NK-92 (cell line): ENCODE measurements around the gene ATG14.

Experiments
- DNase-seq: peaks from one replicate; lab custom pipeline; 2025; ENCODE audit not compliant: unreplicated experiment; lab: John Stamatoyannopoulos, UW

Gene ATG14

DNA sequence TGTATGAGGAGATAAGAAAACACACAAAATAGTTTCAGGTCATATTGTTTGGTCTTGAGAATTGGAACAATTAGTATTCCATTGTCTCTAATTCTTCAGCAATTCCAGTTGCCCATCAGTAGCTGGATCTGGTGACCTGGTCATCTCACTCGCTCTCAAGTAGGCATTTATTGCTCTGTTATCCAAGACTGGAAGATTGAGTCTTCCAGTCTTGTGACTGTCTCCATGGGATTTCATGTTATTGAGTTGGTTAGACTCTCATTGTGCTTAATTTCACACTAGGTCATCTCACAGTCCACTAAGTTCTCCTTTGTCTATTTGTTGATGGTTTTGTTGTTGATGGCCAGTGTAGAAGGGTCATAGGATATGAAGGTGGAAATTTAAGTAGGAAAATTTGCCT is 92.9 kb downstream of the ATG14 start:
- DNase-seq, result no peak

DNA sequence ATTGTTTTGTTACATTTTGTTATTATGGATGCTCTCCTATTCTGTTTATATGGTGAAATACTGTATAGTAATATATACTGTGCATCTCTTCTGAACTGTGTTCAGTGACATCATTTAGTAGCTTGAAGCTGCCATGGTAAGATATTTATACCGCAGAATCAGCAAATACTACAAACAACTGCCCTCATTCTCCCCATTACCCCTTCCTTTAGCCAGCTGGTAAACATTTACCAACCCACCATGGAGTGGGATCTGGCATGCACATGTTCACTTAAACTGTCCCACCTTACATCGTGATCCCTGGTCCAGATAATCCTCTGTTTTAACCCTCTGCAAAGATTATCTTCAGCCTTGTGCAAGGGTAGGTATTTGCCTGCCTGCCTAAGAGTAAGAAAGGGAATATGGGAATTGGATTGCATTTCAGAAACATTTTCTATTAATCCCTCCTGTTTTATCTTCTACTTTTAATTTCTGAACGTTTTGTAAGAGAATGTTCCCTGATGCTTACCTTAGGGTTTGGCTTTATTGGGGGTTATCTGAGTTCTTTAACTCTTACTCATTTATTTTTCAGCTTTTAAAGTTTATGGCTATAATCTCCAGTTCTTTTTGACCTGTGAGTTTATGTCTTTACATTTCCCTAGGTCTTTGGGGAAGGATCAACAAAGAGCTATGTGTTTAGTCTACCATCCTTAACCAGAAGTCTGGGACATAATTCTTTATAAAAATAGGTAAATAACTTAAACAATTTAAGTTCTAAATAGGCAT is 93.9 kb downstream of the ATG14 start:
- no peak for DNase-seq

DNA sequence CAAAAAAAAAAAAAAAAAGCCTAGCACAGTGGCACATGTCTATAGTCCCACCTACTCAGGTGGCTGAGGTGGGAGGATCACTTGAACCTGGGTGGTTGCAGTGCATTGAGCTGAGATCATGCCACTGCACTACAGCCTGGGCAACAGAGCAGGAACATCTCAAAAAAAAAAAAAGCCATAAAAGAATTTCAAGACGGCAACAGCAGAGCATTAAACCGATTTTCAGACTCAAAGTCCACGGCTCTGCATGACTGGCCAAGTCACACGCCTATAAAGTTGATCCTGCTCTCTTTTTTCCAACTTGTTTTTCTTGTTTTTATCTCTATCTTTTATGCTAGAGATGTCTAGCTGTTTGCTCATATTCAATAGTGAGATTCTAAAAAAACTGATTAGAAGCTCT is 95.1 kb downstream of the ATG14 start:
- no peak for DNase-seq
